ENCODE data around the gene DRC7.
"Not testable (repeated sequence)": the region's sequence is repeated elsewhere in the genome, so short reads cannot be mapped to it uniquely, and the experiment has no call there.

DRC7 gene

GRCh38 chr16:57658878-57659674 lies 35.5 kb upstream of the DRC7 start:
- DNase-seq (ENCODE audit: low read depth, low spot score): no peak

GRCh38 chr16:57660715-57661463 lies 33.7 kb upstream of the DRC7 start:
- no peak for DNase-seq (ENCODE audit: low read depth, low spot score)

GRCh38 chr16:57661510-57661909 lies 33.1 kb upstream of the DRC7 start:
- no peak for DNase-seq (ENCODE audit: low read depth, low spot score)

- no peak for DNase-seq (ENCODE audit: low read depth, low spot score)
Observed at GRCh38 chr16:57661936-57662906, 32.4 kb upstream of the DRC7 start.

GRCh38 chr16:57663436-57663835 lies 31.2 kb upstream of the DRC7 start:
- no peak for DNase-seq (ENCODE audit: low read depth, low spot score)

GRCh38 chr16:57663917-57664661 lies 30.5 kb upstream of the DRC7 start:
- DNase-seq (ENCODE audit: low read depth, low spot score): no peak

GRCh38 chr16:57664662-57665025 lies 30.0 kb upstream of the DRC7 start:
- no peak for DNase-seq (ENCODE audit: low read depth, low spot score)

GRCh38 chr16:57665541-57665940 lies 29.1 kb upstream of the DRC7 start:
- no peak for DNase-seq (ENCODE audit: low read depth, low spot score)

GRCh38 chr16:57666353-57667047 lies 28.1 kb upstream of the DRC7 start:
- DNase-seq (ENCODE audit: low read depth, low spot score): no peak

- DNase-seq (ENCODE audit: low read depth, low spot score): no peak
Observed at GRCh38 chr16:57667048-57667525, 27.5 kb upstream of the DRC7 start.

- no peak for DNase-seq (ENCODE audit: low read depth, low spot score)
Observed at GRCh38 chr16:57667526-57668262, 26.9 kb upstream of the DRC7 start.

- no peak for DNase-seq (ENCODE audit: low read depth, low spot score)
Observed at GRCh38 chr16:57668263-57668571, 26.4 kb upstream of the DRC7 start, which contains the start of gene ADGRG3. Gene ADGRG3 (plus strand): TSS chr16:57668306. CDS start chr16:57668348, 42 bp downstream.

- DNase-seq (ENCODE audit: low read depth, low spot score): no peak
Observed at GRCh38 chr16:57668630-57669475, 25.8 kb upstream of the DRC7 start.

GRCh38 chr16:57669476-57670162 lies 25.0 kb upstream of the DRC7 start:
- no peak for DNase-seq (ENCODE audit: low read depth, low spot score)

GRCh38 chr16:57670196-57670595 lies 24.4 kb upstream of the DRC7 start:
- no peak for DNase-seq (ENCODE audit: low read depth, low spot score)

- not testable (repeated sequence) for DNase-seq (ENCODE audit: low read depth, low spot score)
Observed at GRCh38 chr16:57671451-57671850, 23.2 kb upstream of the DRC7 start.

- no peak for DNase-seq (ENCODE audit: low read depth, low spot score)
Observed at GRCh38 chr16:57672416-57672815, 22.2 kb upstream of the DRC7 start.

GRCh38 chr16:57672824-57673223 lies 21.8 kb upstream of the DRC7 start:
- no peak for DNase-seq (ENCODE audit: low read depth, low spot score)
